ENCODE results near the gene FLT4. TPM values are rescaled to one million over a fixed set of nuclear protein-coding genes. Genes with fewer than 3 reads are reported as not detected.
"Not testable (repeated sequence)": the region's sequence is repeated elsewhere in the genome, so short reads cannot be mapped to it uniquely, and the experiment has no call there.

FLT4 gene
- total RNA-seq, 1 donor from 2014 or later, result 5.6 TPM

GRCh38 chr5:180671958-180672524 lies 22.6 kb upstream of the FLT4 start:
- DNase-seq; ATAC-seq (ENCODE audit: poor library complexity); intact Hi-C loops (cut with DNase I): not testable (repeated sequence)

GRCh38 chr5:180670586-180671359 lies 21.4 kb upstream of the FLT4 start:
- intact Hi-C loops (cut with DNase I), result no loop called here
- DNase-seq (peak; percentile 75), ATAC-seq (ENCODE audit: poor library complexity) (peak; percentile 92)

- no peak for ATAC-seq (ENCODE audit: poor library complexity)
- DNase-seq, result no peak
- intact Hi-C loops (cut with DNase I), result no loop called here
Observed at GRCh38 chr5:180670157-180670556, 20.8 kb upstream of the FLT4 start.

GRCh38 chr5:180669661-180670060 lies 20.3 kb upstream of the FLT4 start:
- intact Hi-C loops (cut with DNase I), result no loop called here
- DNase-seq (no peak), ATAC-seq (ENCODE audit: poor library complexity) (no peak)

GRCh38 chr5:180668835-180669596 lies 19.6 kb upstream of the FLT4 start:
- ATAC-seq (ENCODE audit: poor library complexity) (no peak), DNase-seq (no peak)
- intact Hi-C loops (cut with DNase I), result no loop called here

GRCh38 chr5:180666812-180667211 lies 17.4 kb upstream of the FLT4 start:
- intact Hi-C loops (cut with DNase I), result no loop called here
- ATAC-seq (ENCODE audit: poor library complexity) (no peak), DNase-seq (no peak)

- ATAC-seq (ENCODE audit: poor library complexity), result no peak
- no peak for DNase-seq
- intact Hi-C loops (cut with DNase I), result no loop called here
Observed at GRCh38 chr5:180665682-180666404, 16.4 kb upstream of the FLT4 start.

- intact Hi-C loops (cut with DNase I), result no loop called here
- ATAC-seq (ENCODE audit: poor library complexity) (no peak), DNase-seq (no peak)
Observed at GRCh38 chr5:180658774-180659564, 9.6 kb upstream of the FLT4 start.

GRCh38 chr5:180655243-180655642 lies 5.8 kb upstream of the FLT4 start:
- DNase-seq; ATAC-seq (ENCODE audit: poor library complexity); intact Hi-C loops (cut with DNase I): not testable (repeated sequence)

GRCh38 chr5:180652771-180653170 lies 3.4 kb upstream of the FLT4 start:
- DNase-seq, result no peak
- intact Hi-C loops (cut with DNase I), result no loop called here
- no peak for ATAC-seq (ENCODE audit: poor library complexity)

- no peak for DNase-seq
- intact Hi-C loops (cut with DNase I), result no loop called here
- no peak for ATAC-seq (ENCODE audit: poor library complexity)
Observed at GRCh38 chr5:180652346-180652745, 2.9 kb upstream of the FLT4 start.

GRCh38 chr5:180648658-180649296 lies 623 bp downstream of the FLT4 start:
- DNase-seq (peak; percentile 39), ATAC-seq (ENCODE audit: poor library complexity) (peak; percentile 20)
- intact Hi-C loops (cut with DNase I), result no loop called here

GRCh38 chr5:180647941-180648500 lies 1.4 kb downstream of the FLT4 start:
- DNase-seq, result no peak
- no peak for ATAC-seq (ENCODE audit: poor library complexity)
- intact Hi-C loops (cut with DNase I), result no loop called here

- intact Hi-C loops (cut with DNase I), result no loop called here
- no peak for ATAC-seq (ENCODE audit: poor library complexity)
- DNase-seq, result no peak
Observed at GRCh38 chr5:180647465-180647864, 1.9 kb downstream of the FLT4 start.

GRCh38 chr5:180646963-180647305 lies 2.5 kb downstream of the FLT4 start:
- intact Hi-C loops (cut with DNase I), result no loop called here
- ATAC-seq (ENCODE audit: poor library complexity) (no peak), DNase-seq (no peak)

GRCh38 chr5:180646289-180646962 lies 3.0 kb downstream of the FLT4 start:
- no peak for ATAC-seq (ENCODE audit: poor library complexity)
- intact Hi-C loops (cut with DNase I), result no loop called here
- DNase-seq, result no peak
